H1 (cell line): Measurements from ENCODE around the gene ADGRG1. TPM values are rescaled to one million over a fixed set of nuclear protein-coding genes. Genes with fewer than 3 reads are reported as not detected.

ENCODE experiments used
- CTCF ChIA-PET: fragments of 300-600 bp; sonication (Branson Sonifier 250); formaldehyde crosslinking; loops from one replicate; lab custom pipeline; 2021; ENCODE audit not compliant: partially characterized antibody; lab: Charles Lee
- POLR2A ChIA-PET: fragments of 300-600 bp; sonication (Branson Sonifier 250); formaldehyde crosslinking; loops from one replicate; lab custom pipeline; 2021; ENCODE audit warnings: inconsistent platforms; ENCODE audit not compliant: partially characterized antibody; lab: Charles Lee
- DNase-seq, 2 experiments: peaks; one replicate each; pipeline versions ENCODE4 v3.0.0 to v3.0.0-alpha.2; 2010 to 2022; ENCODE audit warnings: low spot score in 2 of 2, low read depth in 1 of 2, mixed read lengths in 1 of 2
- FAIRE-seq: peaks from 2 replicates; lab custom pipeline; 2011; peaks lifted over from hg19 to GRCh38; lab: Jason Lieb, UNC
- H2AFZ ChIP-seq: 2 replicates; pipeline ENCODE4 v1.8.1; 2012; ENCODE audit warnings: low read length, inconsistent platforms
- H2AK5ac ChIP-seq: 2 replicates; pipeline ENCODE4 v1.6.1; 2013; ENCODE audit warnings: low read depth, low read length
- H2BK120ac ChIP-seq: replicated peaks from 2 replicates; pipeline ENCODE3; 2013; ENCODE audit warnings: low read depth, low read length, inconsistent platforms
- H2BK12ac ChIP-seq: 2 replicates; pipeline ENCODE4 v1.6.1; 2013; ENCODE audit warnings: low read depth, low read length
- H2BK15ac ChIP-seq: 2 replicates; pipeline ENCODE4 v1.6.1; 2013; ENCODE audit warnings: low read length
- H2BK20ac ChIP-seq: 2 replicates; pipeline ENCODE4 v1.6.1; 2013; ENCODE audit warnings: low read length
- H2BK5ac ChIP-seq: 2 replicates; pipeline ENCODE4 v1.6.1; 2013; ENCODE audit warnings: low read depth, low read length
- H3K14ac ChIP-seq: 2 replicates; pipeline ENCODE4 v1.6.1; 2013; ENCODE audit warnings: inconsistent platforms; ENCODE audit not compliant: insufficient read length
- H3K18ac ChIP-seq: 2 replicates; pipeline ENCODE4 v1.6.1; 2013; ENCODE audit warnings: low read length; ENCODE audit errors: extremely low read depth
- H3K23ac ChIP-seq: 2 replicates; pipeline ENCODE4 v1.6.1; 2013; ENCODE audit warnings: inconsistent platforms; ENCODE audit not compliant: insufficient read length
- H3K23me2 ChIP-seq: 2 replicates; pipeline ENCODE4 v1.6.1; 2013; ENCODE audit warnings: low read depth, low read length
- H3K27ac ChIP-seq: 2 replicates; pipeline ENCODE4 v1.6.1; 2011; ENCODE audit warnings: low read depth, low read length, inconsistent platforms
- H3K27me3 ChIP-seq, 4 experiments: replicated peaks in 1 of 4; 1 replicate in 1 of 4; 2 replicates in 3 of 4; pipeline versions ENCODE4 v1.6.1 to v1.8.1; 2011 to 2013; ENCODE audit warnings: low read length in 3 of 4, mild to moderate bottlenecking in 3 of 4, inconsistent platforms in 2 of 4, mixed read lengths in 2 of 4, moderate library complexity in 1 of 4; ENCODE audit not compliant: control insufficient read depth in 3 of 4, insufficient read depth in 3 of 4; ENCODE audit errors: extremely low read depth in 1 of 4
- H3K36me3 ChIP-seq, 4 experiments: 2 replicates each; pipeline versions ENCODE4 v1.6.1 to v1.8.1; 2011 to 2013; ENCODE audit warnings: mild to moderate bottlenecking in 4 of 4, low read length in 3 of 4, moderate library complexity in 2 of 4, control low read depth in 1 of 4, inconsistent platforms in 1 of 4; ENCODE audit not compliant: insufficient read depth in 4 of 4, control insufficient read depth in 2 of 4
- H3K4ac ChIP-seq: replicated peaks from 2 replicates; pipeline ENCODE3; 2013; ENCODE audit warnings: low read length, low read depth, mixed read lengths, inconsistent platforms; ENCODE audit not compliant: insufficient read length
- H3K4me1 ChIP-seq, 4 experiments: replicated peaks in 1 of 4; 1 replicate in 1 of 4; 2 replicates in 3 of 4; pipeline versions ENCODE4 v1.6.1 to v1.8.1; 2011 to 2013; ENCODE audit warnings: low read length in 3 of 4, inconsistent platforms in 2 of 4, mixed read lengths in 1 of 4; ENCODE audit not compliant: insufficient read depth in 4 of 4, control insufficient read depth in 3 of 4
- H3K4me2 ChIP-seq, 2 experiments: 2 replicates each; pipeline versions ENCODE4 v1.6.1 to v1.8.1; 2011 to 2013; ENCODE audit warnings: low read depth in 2 of 2, low read length in 2 of 2, control low read depth in 1 of 2, inconsistent platforms in 1 of 2, mild to moderate bottlenecking in 1 of 2; ENCODE audit not compliant: insufficient read depth in 1 of 2
- H3K4me3 ChIP-seq, 4 experiments: fragments of 200-600, 300-600 bp in 1 of 4; sonication (generic), shearing (Covaris generic), sonication (Bioruptor Twin) in 1 of 4; 2 replicates each; pipeline versions ENCODE4 v1.5.1 to v1.8.1; 2011 to 2016; ENCODE audit warnings: low read length in 4 of 4, low read depth in 3 of 4, control low read depth in 2 of 4, inconsistent platforms in 2 of 4, mild to moderate bottlenecking in 2 of 4, mixed read lengths in 1 of 4, moderate library complexity in 1 of 4; ENCODE audit not compliant: insufficient read depth in 2 of 4; ENCODE audit errors: extremely low read depth in 1 of 4
- H3K56ac ChIP-seq: replicated peaks from 2 replicates; pipeline ENCODE3; 2013; ENCODE audit warnings: low read depth, mild to moderate bottlenecking, mixed read lengths, low read length, inconsistent platforms; ENCODE audit not compliant: insufficient read length
- H3K79me1 ChIP-seq: 2 replicates; pipeline ENCODE4 v1.6.1; 2013; ENCODE audit warnings: low read depth, low read length, control low read depth
- H3K79me2 ChIP-seq, 2 experiments: 2 replicates each; pipeline versions ENCODE4 v1.6.1 to v1.8.1; 2012 to 2013; ENCODE audit warnings: low read length in 2 of 2, mild to moderate bottlenecking in 2 of 2, inconsistent platforms in 1 of 2; ENCODE audit not compliant: insufficient read depth in 2 of 2, control insufficient read depth in 1 of 2
- H3K9ac ChIP-seq, 4 experiments: replicated peaks in 1 of 4; 1 replicate in 1 of 4; 2 replicates in 3 of 4; pipeline versions ENCODE4 v1.6.1 to v1.8.1; 2011 to 2013; ENCODE audit warnings: low read depth in 3 of 4, low read length in 3 of 4, control low read depth in 2 of 4, mild to moderate bottlenecking in 2 of 4, moderate library complexity in 2 of 4, inconsistent platforms in 1 of 4; ENCODE audit errors: extremely low read depth in 1 of 4
- H3K9me3 ChIP-seq, 2 experiments: 2 replicates each; pipeline versions ENCODE4 v1.6.1 to v1.8.1; 2012 to 2013; ENCODE audit warnings: mild to moderate bottlenecking in 2 of 2, moderate library complexity in 2 of 2, control low read depth in 1 of 2, inconsistent platforms in 1 of 2, low read depth in 1 of 2, low read length in 1 of 2, mixed read lengths in 1 of 2; ENCODE audit not compliant: insufficient read depth in 2 of 2
- H4K20me1 ChIP-seq, 2 experiments: replicated peaks in 1 of 2; 2 replicates each; pipeline versions ENCODE3 to v1.8.1; 2011 to 2013; ENCODE audit warnings: inconsistent platforms in 2 of 2, low read length in 2 of 2, mild to moderate bottlenecking in 1 of 2; ENCODE audit not compliant: insufficient read depth in 2 of 2, control insufficient read depth in 1 of 2
- H4K5ac ChIP-seq: 2 replicates; pipeline ENCODE4 v1.6.1; 2013; ENCODE audit warnings: low read length, low read depth, mixed read lengths, inconsistent platforms; ENCODE audit not compliant: insufficient read length
- H4K8ac ChIP-seq: 2 replicates; pipeline ENCODE4 v1.8.0; 2013; ENCODE audit warnings: mild to moderate bottlenecking, moderate library complexity, low read length, inconsistent platforms; ENCODE audit not compliant: insufficient read depth; ENCODE audit errors: extremely low read depth
- H4K91ac ChIP-seq: replicated peaks from 2 replicates; pipeline ENCODE3; 2013; ENCODE audit warnings: low read length, mixed read lengths, inconsistent platforms; ENCODE audit not compliant: insufficient read length
- BACH1 ChIP-seq: IDR thresholded peaks from 2 replicates; pipeline ENCODE4 v1.6.1; 2012; ENCODE audit warnings: low read length, improper control_type of control experiment
- CBX8 ChIP-seq: fragments of 300-800, 300-1000 bp; sonication (generic); IDR thresholded peaks from 2 replicates; pipeline ENCODE4 v1.7.1; 2016; ENCODE audit warnings: low read depth, low read length, borderline replicate concordance
- CHD1 ChIP-seq: IDR thresholded peaks from 2 replicates; pipeline ENCODE4 v1.6.1; 2012; ENCODE audit warnings: low read depth, low read length, improper control_type of control experiment
- CTBP2 ChIP-seq: IDR thresholded peaks from 2 replicates; pipeline ENCODE4 v1.7.0; 2011; ENCODE audit warnings: borderline replicate concordance, mild to moderate bottlenecking, moderate library complexity, mixed read lengths, low read length; ENCODE audit not compliant: insufficient read depth, insufficient read length
- NANOG ChIP-seq: IDR thresholded peaks from 2 replicates; pipeline ENCODE4 v1.6.1; 2011; ENCODE audit warnings: low read length, low read depth, mild to moderate bottlenecking, inconsistent platforms; ENCODE audit not compliant: insufficient read depth, poor library complexity, severe bottlenecking
- POLR2A ChIP-seq, 2 experiments: IDR thresholded peaks; 1 replicate in 1 of 2; 2 replicates in 1 of 2; pipeline ENCODE4 v1.6.1; 2011; ENCODE audit warnings: low read depth in 2 of 2, low read length in 2 of 2, mild to moderate bottlenecking in 2 of 2; ENCODE audit errors: control extremely low read depth in 1 of 2
- RFX5 ChIP-seq: IDR thresholded peaks from 2 replicates; pipeline ENCODE4 v1.6.1; 2011; ENCODE audit warnings: low read depth, low read length, improper control_type of control experiment, borderline replicate concordance
- TBP ChIP-seq: IDR thresholded peaks from 2 replicates; pipeline ENCODE4 v1.6.1; 2011; ENCODE audit warnings: low read depth, low read length, improper control_type of control experiment
- ZNF274 ChIP-seq: IDR thresholded peaks from 2 replicates; pipeline ENCODE4 v1.7.0; 2012; ENCODE audit warnings: low read length, borderline replicate concordance; ENCODE audit errors: extremely low read depth
- WGBS, 2 experiments: shearing (Covaris generic) in 1 of 2; methylation state at CpG; one replicate each; pipeline versions ENCODE4 v1.1.6 to v1.1.7; 2013 to 2015; ENCODE audit warnings: low lambda C conversion rate in 2 of 2, mixed read lengths in 2 of 2, inconsistent platforms in 1 of 2, low coverage in 1 of 2, missing lambda C conversion rate in 1 of 2; ENCODE audit not compliant: insufficient replicate concordance in 2 of 2, insufficient coverage in 1 of 2, insufficient read length in 1 of 2; ENCODE audit errors: extremely low coverage in 1 of 2, missing lambda C conversion rate in 1 of 2; 5-methylcytosine and 5-hydroxymethylcytosine counted together
- polyA plus RNA-seq, 7 experiments: library from polyadenylated mRNA; depleted of rRNA in 3 of 7; stranded (reverse) in 5 of 7; unstranded in 2 of 7; fragments of >200 nt in 5 of 7; fragments of 200-250 nt in 2 of 7; gene quantifications; 1 replicate in 5 of 7; 2 replicates in 1 of 7; 4 replicates in 1 of 7; pipeline versions ENCODE4 v1.2.1 to v1.2.3, GENCODE V29; 2011 to 2013; ENCODE audit warnings: missing spikeins in 2 of 7, mixed read lengths in 2 of 7
- total RNA-seq: library from RNA; stranded (reverse); fragmentation: NEBNext Ultra II Directional; extraction: Animal tissue kit (Norgen Biotek cat#: 25700); gene quantifications from 2 replicates; pipeline ENCODE4 v1.2.1, GENCODE V29; 2021
- TF ChIP-seq, protein P1 (sequence below): IDR thresholded peaks from 2 replicates; pipeline ENCODE4 v1.6.1; 2012; ENCODE audit warnings: inconsistent platforms
- TF ChIP-seq, protein P2 (sequence below), 3 experiments: IDR thresholded peaks; 1 replicate in 2 of 3; 2 replicates in 1 of 3; pipeline versions ENCODE4 v1.5.1 to v1.6.1; 2011; ENCODE audit warnings: low read length in 3 of 3, mild to moderate bottlenecking in 3 of 3, inconsistent platforms in 2 of 3, low read depth in 1 of 3, moderate library complexity in 1 of 3; ENCODE audit not compliant: insufficient read depth in 1 of 3; ENCODE audit errors: control extremely low read depth in 1 of 3

ADGRG1 gene
- total and polyA plus RNA-seq, 2 of the 8 experiments (the other 6 are each of a cell fraction or from before 2014, with no cell fraction given), result 1.3 to 2.6 TPM

DNA sequence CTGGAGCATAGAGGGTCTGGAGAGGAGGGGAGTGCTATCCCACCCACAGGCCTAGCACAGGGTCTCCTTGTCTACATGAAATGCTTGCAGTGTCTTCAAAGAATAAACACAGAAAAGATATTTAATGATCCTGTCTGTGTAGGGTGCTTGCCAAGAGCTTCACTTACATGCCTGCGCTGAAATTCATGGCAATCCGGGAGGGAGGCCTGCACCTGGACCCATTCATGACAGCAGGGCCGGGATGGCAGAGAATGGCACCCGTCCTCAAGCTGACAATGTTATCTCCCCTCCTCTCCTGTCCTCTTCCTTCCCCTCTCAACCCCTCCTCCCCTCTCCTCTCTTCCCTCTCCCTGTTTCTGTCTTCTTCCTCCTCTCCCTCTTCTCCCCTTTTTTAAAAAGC lies 41.8 kb downstream of the ADGRG1 start:
- no peak overlapping the region for H2BK120ac ChIP-seq
- no peak overlapping the region for H3K56ac ChIP-seq
- no peak overlapping the region for H2BK5ac ChIP-seq
- no peak overlapping the region for H3K27ac ChIP-seq
- no peak overlapping the region for H4K5ac ChIP-seq
- H3K14ac ChIP-seq, result no peak overlapping the region
- no peak overlapping the region for H2AK5ac ChIP-seq
- POLR2A ChIA-PET, result no interaction called here
- H3K27me3 ChIP-seq, result no peaks in the 10 kb centered on the region
- no peak overlapping the region for H3K23ac ChIP-seq
- peaks cover 0 to 4% (median 0%) of the 10 kb centered on the region in 4 experiments; a peak in 3 of 7 replicates for H3K4me1 ChIP-seq
- no peaks in the 10 kb centered on the region for H4K20me1 ChIP-seq
- H2BK15ac ChIP-seq, result no peak overlapping the region
- H3K4ac ChIP-seq, result no peak overlapping the region
- no peaks in the 10 kb centered on the region for H3K79me1 ChIP-seq
- CTCF ChIA-PET, result interaction anchor here (1.0 to 6.7 kb wide), 3 partner anchors 15 to 94 kb away, joined by 3 to 34 read pairs (median 3); no protein-coding TSS in a partner anchor
- WGBS, 2 experiments, result 77% methylated on average over 3 of the region's 4 CpGs; no CpG with 5 or more reads in 1 of the 2 experiments
- no peaks in the 10 kb centered on the region for H3K79me2 ChIP-seq
- no peaks in the 10 kb centered on the region for H3K9me3 ChIP-seq
- no peak overlapping the region; the same call in 1 of the 2 replicates for H4K8ac ChIP-seq
- no peak overlapping the region for H2BK20ac ChIP-seq
- H2BK12ac ChIP-seq, result no peak overlapping the region
- H3K23me2 ChIP-seq, result no peaks in the 10 kb centered on the region
- no peak for DNase-seq
- H2AFZ ChIP-seq, result no peak overlapping the region
- H3K36me3 ChIP-seq, result no peaks in the 10 kb centered on the region
- no peak overlapping the region for H3K9ac ChIP-seq
- no peak for FAIRE-seq
- no peak overlapping the region for H3K18ac ChIP-seq
- H3K4me2 ChIP-seq, result no peak overlapping the region
- no peak overlapping the region for H3K4me3 ChIP-seq
- no peak overlapping the region for H4K91ac ChIP-seq
- TF ChIP-seq POLR2A (IDR thresholded peaks at IDR 0.05; ENCODE audit: control extremely low read depth in 1 of 2, low read depth in 2 of 2, low read length in 2 of 2), result no peak
- TF ChIP-seq CTBP2, result no peak
- TF ChIP-seq BACH1, result no peak
- TF ChIP-seq CHD1, result no peak
- TF ChIP-seq, protein P1, sequence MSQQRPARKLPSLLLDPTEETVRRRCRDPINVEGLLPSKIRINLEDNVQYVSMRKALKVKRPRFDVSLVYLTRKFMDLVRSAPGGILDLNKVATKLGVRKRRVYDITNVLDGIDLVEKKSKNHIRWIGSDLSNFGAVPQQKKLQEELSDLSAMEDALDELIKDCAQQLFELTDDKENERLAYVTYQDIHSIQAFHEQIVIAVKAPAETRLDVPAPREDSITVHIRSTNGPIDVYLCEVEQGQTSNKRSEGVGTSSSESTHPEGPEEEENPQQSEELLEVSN, result no peak
- no peak for TF ChIP-seq RFX5
- TF ChIP-seq, protein P2, sequence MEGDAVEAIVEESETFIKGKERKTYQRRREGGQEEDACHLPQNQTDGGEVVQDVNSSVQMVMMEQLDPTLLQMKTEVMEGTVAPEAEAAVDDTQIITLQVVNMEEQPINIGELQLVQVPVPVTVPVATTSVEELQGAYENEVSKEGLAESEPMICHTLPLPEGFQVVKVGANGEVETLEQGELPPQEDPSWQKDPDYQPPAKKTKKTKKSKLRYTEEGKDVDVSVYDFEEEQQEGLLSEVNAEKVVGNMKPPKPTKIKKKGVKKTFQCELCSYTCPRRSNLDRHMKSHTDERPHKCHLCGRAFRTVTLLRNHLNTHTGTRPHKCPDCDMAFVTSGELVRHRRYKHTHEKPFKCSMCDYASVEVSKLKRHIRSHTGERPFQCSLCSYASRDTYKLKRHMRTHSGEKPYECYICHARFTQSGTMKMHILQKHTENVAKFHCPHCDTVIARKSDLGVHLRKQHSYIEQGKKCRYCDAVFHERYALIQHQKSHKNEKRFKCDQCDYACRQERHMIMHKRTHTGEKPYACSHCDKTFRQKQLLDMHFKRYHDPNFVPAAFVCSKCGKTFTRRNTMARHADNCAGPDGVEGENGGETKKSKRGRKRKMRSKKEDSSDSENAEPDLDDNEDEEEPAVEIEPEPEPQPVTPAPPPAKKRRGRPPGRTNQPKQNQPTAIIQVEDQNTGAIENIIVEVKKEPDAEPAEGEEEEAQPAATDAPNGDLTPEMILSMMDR (IDR thresholded peaks at IDR 0.05; ENCODE audit: control extremely low read depth in 1 of 3, insufficient read depth in 1 of 3, low read depth in 1 of 3, low read length in 3 of 3), result no peak
- no peak for TF ChIP-seq TBP
- no peak for TF ChIP-seq ZNF274
- no peak for TF ChIP-seq CBX8
- no peak for TF ChIP-seq NANOG
